NT2/D1 (cell line): Measurements from ENCODE around the gene CEP135.
"Not testable (repeated sequence)": the region's sequence is repeated elsewhere in the genome, so short reads cannot be mapped to it uniquely, and the experiment has no call there.

Source experiments
- DNase-seq: peaks from one replicate; pipeline ENCODE4 v3.0.0-alpha.2; 2011; ENCODE audit warnings: low read depth, low spot score
- H3K27me3 ChIP-seq: 2 replicates; pipeline ENCODE4 v1.6.0; 2011; ENCODE audit warnings: mild to moderate bottlenecking; ENCODE audit not compliant: insufficient read length, insufficient read depth
- H3K36me3 ChIP-seq: 2 replicates; pipeline ENCODE4 v1.6.1; 2011; ENCODE audit warnings: mild to moderate bottlenecking, low read length, mixed read lengths; ENCODE audit not compliant: insufficient read depth, insufficient read length
- H3K4me1 ChIP-seq: 2 replicates; pipeline ENCODE4 v1.5.1; 2011; ENCODE audit not compliant: insufficient read depth, insufficient read length
- H3K4me3 ChIP-seq: 2 replicates; pipeline ENCODE4 v1.5.1; 2011; ENCODE audit warnings: low read depth; ENCODE audit not compliant: insufficient read length
- H3K9ac ChIP-seq: 2 replicates; pipeline ENCODE4 v1.6.0; 2011; ENCODE audit warnings: low read depth; ENCODE audit not compliant: insufficient read length
- H3K9me3 ChIP-seq: 2 replicates; pipeline ENCODE4 v1.5.1; 2011; ENCODE audit warnings: mild to moderate bottlenecking, low read length; ENCODE audit not compliant: insufficient read depth
- SUZ12 ChIP-seq: IDR thresholded peaks from 2 replicates; pipeline ENCODE4 v1.6.1; 2011; ENCODE audit not compliant: insufficient read length, insufficient read depth; ENCODE audit errors: extremely low read depth
- YY1 ChIP-seq: IDR thresholded peaks from 2 replicates; pipeline ENCODE4 v1.6.1; 2011; ENCODE audit not compliant: insufficient read length, insufficient read depth
- ZNF274 ChIP-seq: IDR thresholded peaks from 2 replicates; pipeline ENCODE4 v1.6.1; 2011; ENCODE audit warnings: mild to moderate bottlenecking, low read depth, low read length

The CEP135 gene

GRCh38 chr4:55964046-55964445, 15.3 kb downstream of the CEP135 start:
- no peak for DNase-seq
- Histone ChIP-seq H3K9ac (no peak overlapping the region), H3K36me3 (peaks cover 25% of the 10 kb centered on the region), H3K4me3 (no peak overlapping the region), H3K9me3 (no peaks in the 10 kb centered on the region), H3K27me3 (no peaks in the 10 kb centered on the region), H3K4me1 (no peaks in the 10 kb centered on the region)
- TF ChIP-seq YY1 = no peak
- TF ChIP-seq SUZ12 = no peak
- no peak for TF ChIP-seq ZNF274

- TF ChIP-seq YY1 (no peak), ZNF274 (no peak), SUZ12 (no peak)
- no peaks in the 10 kb centered on the region for H3K4me1 ChIP-seq
- no peaks in the 10 kb centered on the region for H3K9me3 ChIP-seq
- H3K9ac ChIP-seq = no peak overlapping the region
- no peak for DNase-seq
- H3K27me3 ChIP-seq = no peaks in the 10 kb centered on the region
- H3K4me3 ChIP-seq = no peak overlapping the region
- H3K36me3 ChIP-seq = peaks cover 19% of the 10 kb centered on the region
Measured at GRCh38 chr4:55965585-55965984, 16.8 kb downstream of the CEP135 start.

- DNase-seq, H3K4me1 ChIP-seq, H3K4me3 ChIP-seq, H3K9me3 ChIP-seq, H3K27me3 ChIP-seq, H3K9ac ChIP-seq: not testable (repeated sequence)
- H3K36me3 ChIP-seq = peaks cover 20% of the 10 kb centered on the region
Measured at GRCh38 chr4:55966324-55966723, 17.6 kb downstream of the CEP135 start.

- DNase-seq = no peak
- peaks cover 27% of the 10 kb centered on the region for H3K36me3 ChIP-seq
- no peaks in the 10 kb centered on the region for H3K27me3 ChIP-seq
- H3K4me1 ChIP-seq = no peaks in the 10 kb centered on the region
- no peak for TF ChIP-seq ZNF274
- no peak for TF ChIP-seq YY1
- no peak for TF ChIP-seq SUZ12
- no peak overlapping the region for H3K9ac ChIP-seq
- H3K4me3 ChIP-seq = no peak overlapping the region
- H3K9me3 ChIP-seq = no peaks in the 10 kb centered on the region
Measured at GRCh38 chr4:55967376-55967775, 18.6 kb downstream of the CEP135 start.

GRCh38 chr4:55973650-55974049, 24.9 kb downstream of the CEP135 start:
- H3K4me1 ChIP-seq = no peaks in the 10 kb centered on the region
- no peaks in the 10 kb centered on the region for H3K27me3 ChIP-seq
- H3K4me3 ChIP-seq = no peak overlapping the region
- H3K9me3 ChIP-seq = no peaks in the 10 kb centered on the region
- DNase-seq = peak; percentile 11
- TF ChIP-seq YY1 (no peak), SUZ12 (no peak), ZNF274 (no peak)
- no peak overlapping the region for H3K9ac ChIP-seq
- peaks cover 34% of the 10 kb centered on the region for H3K36me3 ChIP-seq

GRCh38 chr4:55977811-55978210, 29.1 kb downstream of the CEP135 start:
- H3K4me1 ChIP-seq = no peaks in the 10 kb centered on the region
- H3K27me3 ChIP-seq = no peaks in the 10 kb centered on the region
- H3K4me3 ChIP-seq = no peak overlapping the region
- peaks cover 32% of the 10 kb centered on the region for H3K36me3 ChIP-seq
- DNase-seq = no peak
- no peak overlapping the region for H3K9ac ChIP-seq
- TF ChIP-seq YY1 (no peak), SUZ12 (no peak), ZNF274 (no peak)
- no peaks in the 10 kb centered on the region for H3K9me3 ChIP-seq

GRCh38 chr4:55979562-55979961, 30.8 kb downstream of the CEP135 start:
- Histone ChIP-seq H3K36me3 (peaks cover 30% of the 10 kb centered on the region), H3K9ac (no peak overlapping the region), H3K9me3 (no peaks in the 10 kb centered on the region), H3K4me1 (no peaks in the 10 kb centered on the region), H3K4me3 (no peak overlapping the region), H3K27me3 (no peaks in the 10 kb centered on the region)
- TF ChIP-seq YY1 = no peak
- no peak for TF ChIP-seq SUZ12
- TF ChIP-seq ZNF274 = no peak
- no peak for DNase-seq

- H3K36me3 ChIP-seq = peaks cover 25% of the 10 kb centered on the region
- H3K4me1 ChIP-seq = no peaks in the 10 kb centered on the region
- no peaks in the 10 kb centered on the region for H3K9me3 ChIP-seq
- H3K4me3 ChIP-seq = no peak overlapping the region
- no peak overlapping the region for H3K9ac ChIP-seq
- H3K27me3 ChIP-seq = no peaks in the 10 kb centered on the region
- TF ChIP-seq YY1 = no peak
- no peak for TF ChIP-seq ZNF274
- no peak for TF ChIP-seq SUZ12
- no peak for DNase-seq
Measured at GRCh38 chr4:55980725-55981124, 32.0 kb downstream of the CEP135 start.
